Panc1 (cell line): ENCODE data around the gene FLT1. TPM values are rescaled to one million over a fixed set of nuclear protein-coding genes. Genes with fewer than 3 reads are reported as not detected.

ENCODE experiments used
- ATAC-seq: fragments of 200-7000 bp; cut with Tn5 transposase; 2 replicates; pipeline ENCODE4 v1.9.1; 2020; ENCODE audit warnings: mild to moderate bottlenecking, moderate library complexity
- BruUV-seq: library from RNA; stranded (reverse); fragments of 400-500 nt; replicated peaks from 2 replicates; lab custom pipeline; 2021; lab: Mats Ljungman, UMichigan
- CTCF ChIA-PET: fragments of 300-600 bp; sonication (Branson Sonifier 250); formaldehyde crosslinking; loops from one replicate; lab custom pipeline; 2022; ENCODE audit warnings: antibody characterized with exemption; lab: Charles Lee
- POLR2A ChIA-PET: fragments of 300-600 bp; sonication (Branson Sonifier 250); formaldehyde crosslinking; loops from one replicate; lab custom pipeline; 2022; ENCODE audit warnings: antibody characterized with exemption; lab: Charles Lee
- DNase-seq: peaks from one replicate; pipeline ENCODE4 v3.0.0-alpha.2; 2010; ENCODE audit warnings: low read depth, low spot score
- H3K27ac ChIP-seq: 2 replicates; pipeline ENCODE4 v1.5.1; 2011; ENCODE audit warnings: mild to moderate bottlenecking, low read length, inconsistent platforms
- H3K27me3 ChIP-seq: fragments of 200-500 bp; sonication (Bioruptor generic); 2 replicates; pipeline ENCODE4 v1.6.0; 2014; ENCODE audit warnings: low read length, inconsistent platforms; ENCODE audit not compliant: control insufficient read depth, insufficient read depth
- H3K36me3 ChIP-seq: fragments of 200-500 bp; sonication (Bioruptor generic); 2 replicates; pipeline ENCODE4 v1.5.1; 2014; ENCODE audit warnings: inconsistent platforms, mild to moderate bottlenecking, low read length, moderate library complexity; ENCODE audit not compliant: control insufficient read depth, insufficient read depth
- H3K4me1 ChIP-seq: 2 replicates; pipeline ENCODE4 v1.5.1; 2011; ENCODE audit warnings: inconsistent platforms, mild to moderate bottlenecking, low read length, moderate library complexity; ENCODE audit not compliant: control insufficient read depth, insufficient read depth
- H3K4me3 ChIP-seq, 2 experiments: 2 replicates each; pipeline ENCODE4 v1.5.1; 2011 to 2012; ENCODE audit warnings: low read depth in 2 of 2, low read length in 2 of 2, mild to moderate bottlenecking in 2 of 2, inconsistent platforms in 1 of 2, moderate library complexity in 1 of 2
- H3K9me3 ChIP-seq: fragments of 200-500 bp; sonication (Bioruptor generic); 2 replicates; pipeline ENCODE4 v1.5.1; 2014; ENCODE audit warnings: low read depth, mild to moderate bottlenecking, inconsistent platforms, low read length, moderate library complexity; ENCODE audit not compliant: control insufficient read depth, insufficient read depth
- POLR2AphosphoS5 ChIP-seq: IDR thresholded peaks from 2 replicates; pipeline ENCODE4 v1.6.1; 2012; ENCODE audit warnings: mild to moderate bottlenecking, low read depth, low read length, moderate library complexity
- REST ChIP-seq, 2 experiments: IDR thresholded peaks; 2 replicates each; pipeline ENCODE4 v1.6.1; 2011 to 2012; ENCODE audit warnings: low read depth in 2 of 2, control low read depth in 1 of 2, low read length in 1 of 2, mild to moderate bottlenecking in 1 of 2, moderate library complexity in 1 of 2; ENCODE audit not compliant: insufficient read depth in 1 of 2
- SIN3A ChIP-seq: IDR thresholded peaks from 2 replicates; pipeline ENCODE4 v1.6.1; 2012; ENCODE audit warnings: low read depth, mild to moderate bottlenecking, low read length, moderate library complexity, borderline replicate concordance; ENCODE audit not compliant: insufficient read depth
- TCF7L2 ChIP-seq: IDR thresholded peaks from 2 replicates; pipeline ENCODE4 v1.6.1; 2011; ENCODE audit warnings: mild to moderate bottlenecking, low read depth, low read length, inconsistent platforms
- in situ Hi-C: cut with HindIII; loops from 2 replicates; pipeline ENCODE4 v1.10.0; 2016; ENCODE audit warnings: low sequenced_read_pairs, low pct_unique_long_range_greater_than_20kb
- intact Hi-C: fragments of 100-400 bp; cut with micrococcal nuclease; formaldehyde crosslinking; loops from one replicate; pipeline ENCODE4 v1.10.0; 2022; ENCODE audit not compliant: unreplicated experiment
- total RNA-seq: library from RNA; stranded (reverse); gene quantifications from one replicate; pipeline ENCODE4 v1.2.1, GENCODE V29; 2021; ENCODE audit not compliant: unreplicated experiment
- TF ChIP-seq, protein P1 (sequence below): fragments of 450-650 bp; IDR thresholded peaks from 2 replicates; pipeline ENCODE4 v1.5.1; 2017; ENCODE audit warnings: mild to moderate bottlenecking

The FLT1 gene
- total RNA-seq, 1 experiment from 2014 or later = 0.15 TPM

DNA sequence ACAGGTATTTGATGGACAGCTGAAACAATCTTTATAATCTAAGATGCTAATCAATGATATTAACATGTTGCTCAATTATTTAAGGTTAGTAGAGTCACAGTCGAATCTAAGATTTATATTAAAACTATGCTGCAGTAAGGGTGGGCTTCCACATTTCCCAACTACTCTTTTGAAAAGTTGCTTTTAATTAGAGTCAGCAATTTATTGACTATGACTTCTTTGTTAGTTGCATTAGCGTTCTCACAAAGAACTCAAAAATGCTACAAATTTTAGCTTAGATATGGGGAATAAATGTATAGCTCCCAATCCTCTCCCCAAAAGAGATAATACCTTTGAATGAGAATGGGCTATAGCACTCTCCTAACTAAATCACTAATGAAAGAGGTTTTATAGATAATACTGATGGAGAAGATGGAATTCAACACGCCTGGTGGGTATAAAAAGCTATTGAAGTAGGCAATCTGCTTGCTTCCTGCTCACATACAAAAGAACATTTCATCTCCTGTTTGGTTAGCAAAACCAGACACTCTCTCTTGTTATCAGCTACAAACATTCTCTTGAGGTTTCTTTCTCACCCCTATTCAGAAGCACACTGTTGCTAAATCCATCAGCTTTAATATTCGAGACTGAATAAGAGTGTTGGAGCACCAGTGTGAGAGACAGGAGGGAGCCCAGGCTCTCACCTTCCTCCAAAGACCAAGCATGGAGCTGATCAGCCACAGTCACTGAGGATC lies 2.4 kb upstream of the FLT1 start:
- TF ChIP-seq, protein P1, sequence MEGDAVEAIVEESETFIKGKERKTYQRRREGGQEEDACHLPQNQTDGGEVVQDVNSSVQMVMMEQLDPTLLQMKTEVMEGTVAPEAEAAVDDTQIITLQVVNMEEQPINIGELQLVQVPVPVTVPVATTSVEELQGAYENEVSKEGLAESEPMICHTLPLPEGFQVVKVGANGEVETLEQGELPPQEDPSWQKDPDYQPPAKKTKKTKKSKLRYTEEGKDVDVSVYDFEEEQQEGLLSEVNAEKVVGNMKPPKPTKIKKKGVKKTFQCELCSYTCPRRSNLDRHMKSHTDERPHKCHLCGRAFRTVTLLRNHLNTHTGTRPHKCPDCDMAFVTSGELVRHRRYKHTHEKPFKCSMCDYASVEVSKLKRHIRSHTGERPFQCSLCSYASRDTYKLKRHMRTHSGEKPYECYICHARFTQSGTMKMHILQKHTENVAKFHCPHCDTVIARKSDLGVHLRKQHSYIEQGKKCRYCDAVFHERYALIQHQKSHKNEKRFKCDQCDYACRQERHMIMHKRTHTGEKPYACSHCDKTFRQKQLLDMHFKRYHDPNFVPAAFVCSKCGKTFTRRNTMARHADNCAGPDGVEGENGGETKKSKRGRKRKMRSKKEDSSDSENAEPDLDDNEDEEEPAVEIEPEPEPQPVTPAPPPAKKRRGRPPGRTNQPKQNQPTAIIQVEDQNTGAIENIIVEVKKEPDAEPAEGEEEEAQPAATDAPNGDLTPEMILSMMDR = no peak
- TF ChIP-seq TCF7L2 (no peak), REST (IDR thresholded peaks at IDR 0.05; ENCODE audit: insufficient read depth in 1 of 2, low read depth in 2 of 2, low read length in 1 of 2) (no peak), POLR2AphosphoS5 (no peak), SIN3A (no peak)
- Histone ChIP-seq H3K27me3 (peaks cover 21% of the 10 kb centered on the region), H3K4me3 (no peak overlapping the region), H3K27ac (no peak overlapping the region), H3K4me1 (no peaks in the 10 kb centered on the region), H3K36me3 (no peaks in the 10 kb centered on the region), H3K9me3 (no peaks in the 10 kb centered on the region)
- DNase-seq = no peak
- intact Hi-C loops (no loop called here), in situ Hi-C loops (no loop called here)
- no TSS peak for BruUV-seq
- ChIA-PET POLR2A (no interaction called here), CTCF (no interaction called here)
- ATAC-seq = no peak

GRCh38 chr13:28496188-28496564 lies 1.2 kb upstream of the FLT1 start:
- no peak for TF ChIP-seq POLR2AphosphoS5
- TF ChIP-seq REST (IDR thresholded peaks at IDR 0.05; ENCODE audit: insufficient read depth in 1 of 2, low read depth in 2 of 2, low read length in 1 of 2) = no peak
- no peak for TF ChIP-seq TCF7L2
- TF ChIP-seq SIN3A = no peak
- TF ChIP-seq, protein P1 = no peak
- peaks cover 26% of the 10 kb centered on the region for H3K27me3 ChIP-seq
- no peaks in the 10 kb centered on the region for H3K4me1 ChIP-seq
- H3K9me3 ChIP-seq = no peaks in the 10 kb centered on the region
- H3K27ac ChIP-seq = no peak overlapping the region
- ChIA-PET CTCF (no interaction called here), POLR2A (no interaction called here)
- no peak for DNase-seq
- BruUV-seq = no TSS peak
- in situ Hi-C loops = no loop called here
- intact Hi-C loops = no loop called here
- H3K36me3 ChIP-seq = no peaks in the 10 kb centered on the region
- H3K4me3 ChIP-seq = no peak overlapping the region
- ATAC-seq = no peak
